Hepatocyte (in vitro differentiated cells): ENCODE data around the gene SLC6A20.

Source experiments
- EZH2 ChIP-seq: fragments of 200-600 bp; sonication (generic); IDR thresholded peaks from 2 replicates; pipeline ENCODE4 v1.6.1; 2016; ENCODE audit warnings: antibody characterized with exemption, mild to moderate bottlenecking, borderline replicate concordance
- EZH2phosphoT487 ChIP-seq: fragments of 200-600 bp; sonication (generic); IDR thresholded peaks from one replicate; pipeline ENCODE4 v1.6.1; 2018; ENCODE audit warnings: antibody characterized with exemption, mild to moderate bottlenecking, low read depth, moderate library complexity; ENCODE audit not compliant: unreplicated experiment, severe bottlenecking
- TF ChIP-seq, protein P1 (sequence below): fragments of 200-600 bp; sonication (generic); IDR thresholded peaks from 2 replicates; pipeline ENCODE4 v1.5.1; 2016; ENCODE audit warnings: antibody characterized with exemption, mild to moderate bottlenecking; ENCODE audit not compliant: poor library complexity

DNA sequence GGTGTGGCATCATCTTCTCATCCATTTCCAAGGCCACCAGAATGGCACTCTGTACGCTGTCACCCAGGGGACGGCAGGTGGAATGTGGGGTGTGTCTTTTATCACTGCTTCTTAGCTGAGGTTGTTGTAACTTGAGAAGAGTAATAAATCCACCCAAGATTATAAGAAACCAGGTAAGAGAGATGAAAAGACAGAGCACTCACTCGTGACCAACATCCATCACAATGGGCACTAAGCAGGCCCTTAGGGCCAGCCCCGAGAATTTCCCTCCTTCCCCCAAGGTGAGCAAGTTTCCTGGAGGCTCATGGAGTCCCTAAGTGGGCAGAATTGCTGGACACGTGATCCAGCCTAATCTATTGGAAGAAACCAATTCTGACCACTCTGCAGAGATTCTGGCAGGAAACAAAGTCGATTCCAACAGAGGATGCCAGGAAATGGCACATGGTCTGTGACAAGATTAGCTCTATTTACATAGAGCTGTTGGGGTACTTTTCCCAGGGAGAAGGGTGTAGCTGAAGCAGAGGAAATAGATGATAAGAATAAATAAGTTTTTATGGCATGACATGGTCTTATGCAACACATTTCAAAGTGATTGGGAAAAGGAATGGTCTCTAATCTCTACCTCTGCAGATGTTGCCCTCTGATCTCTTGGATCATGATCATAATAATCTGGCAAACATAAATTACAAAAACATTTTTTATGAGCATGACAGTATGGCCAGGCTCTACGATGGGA is 22.5 kb downstream of the SLC6A20 start:
- TF ChIP-seq, protein P1, sequence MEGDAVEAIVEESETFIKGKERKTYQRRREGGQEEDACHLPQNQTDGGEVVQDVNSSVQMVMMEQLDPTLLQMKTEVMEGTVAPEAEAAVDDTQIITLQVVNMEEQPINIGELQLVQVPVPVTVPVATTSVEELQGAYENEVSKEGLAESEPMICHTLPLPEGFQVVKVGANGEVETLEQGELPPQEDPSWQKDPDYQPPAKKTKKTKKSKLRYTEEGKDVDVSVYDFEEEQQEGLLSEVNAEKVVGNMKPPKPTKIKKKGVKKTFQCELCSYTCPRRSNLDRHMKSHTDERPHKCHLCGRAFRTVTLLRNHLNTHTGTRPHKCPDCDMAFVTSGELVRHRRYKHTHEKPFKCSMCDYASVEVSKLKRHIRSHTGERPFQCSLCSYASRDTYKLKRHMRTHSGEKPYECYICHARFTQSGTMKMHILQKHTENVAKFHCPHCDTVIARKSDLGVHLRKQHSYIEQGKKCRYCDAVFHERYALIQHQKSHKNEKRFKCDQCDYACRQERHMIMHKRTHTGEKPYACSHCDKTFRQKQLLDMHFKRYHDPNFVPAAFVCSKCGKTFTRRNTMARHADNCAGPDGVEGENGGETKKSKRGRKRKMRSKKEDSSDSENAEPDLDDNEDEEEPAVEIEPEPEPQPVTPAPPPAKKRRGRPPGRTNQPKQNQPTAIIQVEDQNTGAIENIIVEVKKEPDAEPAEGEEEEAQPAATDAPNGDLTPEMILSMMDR = no peak
- TF ChIP-seq EZH2phosphoT487 (no peak), EZH2 (no peak)
